HG03103 (cell line): Measurements from ENCODE around the gene PTGER3.
A peak's percentile ranks its signal among the peaks of the same experiment; 100 is the strongest.

ENCODE experiments used
- ATAC-seq: cut with Tn5 transposase; IDR thresholded peaks from one replicate; pipeline ENCODE4 v1.9.1; 2021; ENCODE audit warnings: low read depth; ENCODE audit not compliant: unreplicated experiment

The PTGER3 gene

DNA sequence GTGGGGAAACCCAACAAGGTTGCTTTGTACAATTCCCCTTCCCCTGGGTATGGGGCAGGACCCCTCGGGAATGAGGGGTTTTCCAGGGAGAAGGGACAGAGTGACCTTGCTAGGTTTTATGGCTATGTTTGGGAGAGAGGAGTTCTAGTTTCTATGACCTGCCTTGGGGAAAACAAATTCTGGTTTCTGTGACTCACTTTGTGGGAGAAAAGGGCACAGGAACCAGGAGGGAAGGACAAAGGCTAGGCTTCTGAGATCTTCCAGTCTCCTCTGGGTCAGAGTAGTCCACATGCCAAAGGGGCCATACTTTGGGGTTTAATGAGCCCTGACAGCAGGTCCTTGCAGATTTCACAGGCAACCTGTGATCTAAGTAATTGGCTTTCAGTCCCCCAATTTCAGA lies 5.5 kb upstream of the PTGER3 start:
- ATAC-seq, result no peak

DNA sequence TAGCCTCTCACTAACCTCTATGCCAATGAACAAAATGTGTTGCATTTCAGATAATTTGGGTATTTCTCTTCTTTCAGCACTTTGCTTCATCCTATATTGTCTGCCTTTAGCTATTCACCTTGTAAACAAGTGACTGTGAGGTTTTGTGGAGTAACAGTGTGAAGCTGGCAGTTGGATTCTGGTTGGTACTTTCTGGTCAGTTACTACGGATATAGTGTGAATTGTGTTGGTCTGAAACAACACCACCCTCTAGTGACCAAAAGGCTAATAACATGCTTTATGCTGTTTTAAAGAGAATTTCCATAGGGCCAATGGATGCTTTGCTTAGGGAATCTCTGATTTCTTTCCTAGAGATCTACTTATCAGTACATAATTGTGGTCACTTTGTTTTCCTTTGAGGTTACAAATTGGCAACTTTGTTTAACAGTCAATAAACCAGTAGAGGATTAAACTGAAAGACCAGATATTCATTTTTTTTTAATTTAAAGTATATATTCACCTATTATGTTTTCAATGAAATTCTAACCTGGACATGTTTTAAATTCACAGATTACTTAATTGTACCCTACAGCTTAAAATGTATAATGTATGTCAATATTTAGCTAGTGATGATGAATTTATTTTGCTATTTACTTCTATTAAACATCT lies 2.5 kb upstream of the PTGER3 start:
- peak; percentile 63 for ATAC-seq

DNA sequence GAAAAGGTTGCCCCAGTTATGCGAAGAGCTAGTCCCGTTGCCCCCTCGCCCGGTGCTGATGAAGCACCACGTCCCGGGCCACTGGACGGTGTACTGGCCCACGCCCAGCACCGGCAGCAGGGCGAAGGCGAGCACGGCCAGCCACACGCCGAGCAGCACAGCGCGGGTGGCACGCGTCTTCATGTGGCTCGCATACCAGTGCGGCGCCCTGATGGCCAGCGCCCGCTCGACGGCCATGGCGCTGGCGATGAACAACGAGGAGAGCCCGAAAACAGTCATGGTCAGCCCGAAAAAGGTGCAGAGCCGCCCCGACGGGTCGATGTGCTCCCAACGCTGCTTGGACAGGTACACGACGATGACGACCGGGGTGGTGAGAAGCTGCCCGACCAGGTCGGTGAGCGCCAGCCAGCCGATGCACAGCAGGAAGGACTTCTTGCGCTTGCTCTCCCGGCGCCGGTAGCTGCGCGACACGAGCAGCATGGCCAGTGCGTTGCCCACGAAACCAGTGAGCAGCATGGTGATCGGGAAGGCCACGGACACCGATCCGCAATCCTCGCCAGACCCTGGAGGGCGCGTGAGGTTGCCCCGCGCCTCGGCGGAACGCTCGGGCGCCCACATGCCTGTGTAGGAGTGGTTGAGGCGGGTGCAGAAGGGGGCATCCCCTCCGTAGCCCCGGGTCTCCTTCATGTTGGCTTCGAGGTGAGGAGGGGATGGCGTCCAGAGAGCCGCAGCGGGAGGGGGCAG lies 553 bp downstream of the PTGER3 start:
- no peak for ATAC-seq

DNA sequence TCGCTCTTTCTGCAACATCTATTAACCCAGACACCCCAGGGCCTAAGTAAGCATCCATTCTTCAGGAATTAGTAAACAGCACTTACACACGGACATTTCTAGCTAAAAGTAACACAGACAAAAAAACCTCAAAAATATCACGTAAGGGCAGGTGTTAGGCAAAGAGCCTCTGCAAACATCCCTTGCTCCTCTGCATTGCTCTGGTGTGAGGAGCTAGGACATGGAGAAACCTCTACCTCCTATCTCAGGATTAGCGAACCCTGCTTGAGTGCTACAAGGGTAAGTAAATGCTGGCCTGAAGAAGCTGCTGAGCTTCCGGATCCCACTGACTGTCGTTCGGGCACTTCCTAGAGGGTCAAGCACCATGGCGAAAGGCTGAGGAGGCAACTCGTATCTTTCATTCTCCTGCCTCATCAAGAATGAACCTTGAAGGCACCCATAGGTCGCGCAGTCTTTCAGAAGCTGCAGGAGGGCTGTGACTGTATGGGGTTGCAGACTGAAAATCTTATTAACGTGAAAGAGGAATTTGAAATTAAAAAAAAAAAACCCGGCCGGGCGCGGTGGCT lies 2.1 kb downstream of the PTGER3 start:
- no peak for ATAC-seq

DNA sequence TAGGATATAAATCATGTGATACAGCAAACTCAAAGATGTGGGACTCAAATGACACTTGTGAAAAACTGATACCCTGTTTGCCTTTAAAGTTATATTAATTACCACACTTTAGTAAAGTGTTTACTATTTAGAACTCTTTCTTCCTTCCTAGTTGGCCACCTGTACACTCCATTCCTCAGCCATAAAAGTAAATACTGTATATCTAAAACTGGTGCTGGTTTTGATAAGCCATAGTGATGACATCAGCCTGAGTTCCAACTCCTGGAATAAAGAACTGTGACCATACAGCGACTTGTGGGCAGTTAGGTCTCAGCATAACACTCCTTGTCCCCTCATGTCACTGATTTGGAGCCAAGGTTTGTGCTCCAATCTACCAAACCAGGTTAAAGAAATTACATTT lies 2.8 kb downstream of the PTGER3 start:
- ATAC-seq, result no peak

DNA sequence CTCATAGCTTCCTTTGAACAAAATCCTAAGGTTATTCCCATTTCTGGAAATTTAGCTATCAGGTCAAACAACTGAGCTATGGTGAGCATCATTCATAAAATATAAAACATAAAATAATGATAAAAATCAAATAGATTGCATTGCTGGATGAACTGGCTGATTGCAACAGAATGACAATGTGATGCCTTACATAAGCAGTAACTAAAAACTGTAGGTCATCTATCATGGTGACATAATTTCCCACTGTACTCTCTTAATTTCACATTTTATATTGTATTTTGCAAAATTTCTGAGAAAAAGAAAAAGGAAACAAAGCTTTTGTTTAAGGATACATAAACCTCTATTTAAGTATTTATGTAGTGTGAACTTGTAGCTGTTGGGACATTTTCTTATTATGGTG lies 4.6 kb downstream of the PTGER3 start:
- ATAC-seq, result no peak

DNA sequence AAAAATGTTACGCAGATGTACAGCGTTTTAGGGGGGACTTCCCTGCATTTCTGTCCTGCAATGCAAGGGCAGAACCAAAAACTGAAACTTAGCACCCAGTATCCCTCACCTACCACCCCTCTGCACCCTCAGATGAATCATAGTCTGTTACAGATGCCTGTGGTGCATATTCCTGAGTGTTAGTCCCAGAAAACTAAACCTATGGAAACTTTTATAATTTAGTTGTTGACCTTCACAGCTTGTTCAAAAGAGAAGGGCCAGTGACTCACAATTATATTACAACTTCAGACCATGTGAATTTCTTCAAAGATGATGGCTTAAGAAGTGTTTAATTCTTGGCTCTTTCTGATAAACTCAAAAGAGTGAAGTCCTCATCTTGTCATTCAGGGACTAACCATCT lies 5.8 kb downstream of the PTGER3 start:
- ATAC-seq, result no peak

DNA sequence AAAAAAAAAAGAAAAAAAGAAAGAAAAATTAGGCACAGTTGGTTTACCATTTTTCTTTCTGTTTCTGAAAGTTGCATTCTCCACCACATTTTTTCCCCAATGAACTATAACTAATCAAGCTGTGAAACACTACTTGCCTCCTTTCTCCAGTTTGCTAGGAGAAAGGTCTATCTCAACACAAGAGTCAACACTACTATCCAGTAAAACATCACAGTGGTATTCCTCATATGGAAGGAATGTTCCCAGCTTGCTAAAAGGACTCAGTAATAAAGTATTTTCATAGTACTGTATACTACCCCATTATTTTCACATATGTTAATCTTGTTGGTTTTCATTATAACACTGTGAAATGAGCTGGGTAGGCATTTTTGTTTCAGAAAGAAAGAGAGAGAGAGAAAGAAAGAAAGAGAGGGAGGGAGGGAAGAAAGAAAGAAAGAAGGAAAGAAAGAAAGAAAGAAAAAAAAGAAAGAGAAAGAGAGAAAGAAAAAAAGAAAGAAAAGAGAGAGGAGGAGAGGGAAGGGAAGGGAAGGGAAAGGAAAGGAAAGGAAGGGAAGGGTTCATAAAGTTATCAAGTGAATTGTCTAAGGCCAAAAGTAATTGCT lies 7.9 kb downstream of the PTGER3 start:
- ATAC-seq, result no peak

DNA sequence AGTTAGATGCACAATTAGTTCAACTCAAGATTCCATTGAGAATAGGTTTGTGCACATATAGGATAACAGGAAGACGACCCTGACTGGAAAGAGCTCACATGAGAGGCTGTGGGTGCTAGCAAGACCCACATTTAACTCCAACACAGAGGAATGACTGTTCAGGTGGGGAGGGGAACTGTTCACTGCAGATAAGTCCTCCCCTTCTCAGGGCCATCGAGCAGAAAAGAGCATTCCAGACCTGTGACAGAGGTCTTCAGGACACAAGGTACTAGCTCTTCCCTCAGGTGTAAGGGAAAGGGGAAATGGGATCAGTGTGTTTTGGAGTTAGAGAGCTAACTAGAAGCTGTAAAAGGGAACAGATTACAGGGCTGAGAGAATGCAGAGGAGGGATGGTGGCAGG lies 8.7 kb downstream of the PTGER3 start:
- ATAC-seq, result no peak

DNA sequence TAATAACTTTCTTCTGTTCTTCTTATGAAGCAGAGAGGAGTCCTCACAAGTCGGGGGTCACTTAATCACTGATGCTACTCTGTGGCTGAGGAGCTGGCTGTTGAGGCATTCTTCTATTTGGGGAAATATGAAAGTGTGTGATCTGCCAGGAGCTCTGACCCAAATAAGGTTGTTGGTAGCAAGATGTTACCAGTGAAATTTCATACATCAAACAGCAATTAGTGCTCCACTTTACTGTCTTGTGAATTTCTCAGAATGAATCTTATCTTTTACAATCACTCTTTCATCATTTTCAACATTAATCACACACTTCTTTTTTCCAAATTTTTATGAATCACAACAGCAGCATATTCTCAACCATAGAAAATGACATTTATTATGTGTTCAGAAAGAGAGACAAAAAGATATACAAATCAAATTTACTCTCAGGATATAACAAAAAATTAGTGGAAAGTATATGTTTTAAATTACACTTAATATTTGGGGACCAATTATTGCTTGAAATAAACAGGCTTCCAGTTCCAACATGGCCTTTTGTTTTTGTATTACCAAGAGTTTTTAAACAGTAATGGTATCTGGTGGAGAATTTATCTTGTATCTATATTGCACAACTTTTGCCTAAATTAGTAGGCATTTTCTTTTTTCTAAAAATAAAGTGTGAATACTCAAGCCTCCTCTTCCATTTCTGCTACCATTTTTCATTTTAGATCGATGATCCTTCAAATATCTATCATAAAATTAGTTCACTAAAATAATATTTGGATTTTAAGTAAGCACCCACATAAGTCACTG lies 9.6 kb downstream of the PTGER3 start:
- no peak for ATAC-seq

DNA sequence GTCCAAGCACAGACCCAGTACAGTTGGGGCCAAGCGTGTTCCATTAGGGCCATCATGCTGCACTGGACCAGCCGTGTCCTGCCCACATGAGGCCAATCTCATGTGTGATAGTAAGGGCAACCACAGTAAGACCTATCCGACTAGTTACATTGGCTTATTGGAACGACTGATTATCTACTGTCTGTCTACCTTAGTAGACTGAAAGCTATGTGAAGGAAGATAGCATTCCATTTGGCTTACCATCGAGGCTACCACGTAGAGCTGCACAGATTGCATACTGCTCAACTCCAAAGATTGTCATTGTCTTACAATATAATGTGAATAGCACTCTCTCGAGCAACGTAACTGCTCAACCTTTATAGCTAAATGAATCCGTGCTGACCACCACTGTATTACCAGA lies 10.6 kb downstream of the PTGER3 start:
- ATAC-seq, result no peak

DNA sequence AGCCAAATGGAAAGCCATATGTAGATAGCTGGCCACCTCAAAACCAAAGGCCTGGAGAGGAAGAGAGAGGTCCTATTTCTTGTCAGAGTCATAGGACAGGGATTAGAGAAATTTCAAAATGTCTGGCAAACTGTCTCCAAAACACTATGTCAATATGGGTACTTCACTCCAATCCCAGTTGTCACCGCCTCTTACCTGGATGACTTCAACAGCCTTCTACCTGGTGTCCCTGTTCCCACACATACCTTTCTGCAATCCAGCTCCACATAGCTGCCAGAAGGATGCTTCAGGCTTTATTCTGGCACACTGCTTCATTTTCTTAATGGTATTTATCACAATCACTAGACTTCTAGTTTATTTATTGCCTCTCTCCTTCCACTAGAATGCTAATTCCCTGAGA lies 14.5 kb downstream of the PTGER3 start:
- no peak for ATAC-seq

DNA sequence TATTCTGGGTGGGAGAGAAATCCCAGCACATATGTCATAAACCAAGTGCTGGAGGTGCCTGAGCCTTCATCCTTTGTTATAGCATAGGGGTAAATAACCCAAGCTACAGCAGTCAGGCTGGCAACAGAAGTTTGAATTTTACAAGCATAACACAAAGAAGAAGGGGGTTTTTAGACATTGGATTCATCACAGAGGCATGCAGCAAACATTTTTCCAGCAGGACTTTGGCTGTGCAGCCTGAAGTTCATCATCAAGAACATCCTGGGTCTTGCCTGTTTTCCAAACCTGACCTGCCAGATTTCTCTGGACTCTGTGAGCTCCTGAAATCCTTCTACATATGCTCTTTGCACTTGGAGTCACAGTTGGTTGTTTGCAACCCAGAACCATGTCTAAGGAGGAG lies 16.2 kb downstream of the PTGER3 start:
- ATAC-seq, result no peak

DNA sequence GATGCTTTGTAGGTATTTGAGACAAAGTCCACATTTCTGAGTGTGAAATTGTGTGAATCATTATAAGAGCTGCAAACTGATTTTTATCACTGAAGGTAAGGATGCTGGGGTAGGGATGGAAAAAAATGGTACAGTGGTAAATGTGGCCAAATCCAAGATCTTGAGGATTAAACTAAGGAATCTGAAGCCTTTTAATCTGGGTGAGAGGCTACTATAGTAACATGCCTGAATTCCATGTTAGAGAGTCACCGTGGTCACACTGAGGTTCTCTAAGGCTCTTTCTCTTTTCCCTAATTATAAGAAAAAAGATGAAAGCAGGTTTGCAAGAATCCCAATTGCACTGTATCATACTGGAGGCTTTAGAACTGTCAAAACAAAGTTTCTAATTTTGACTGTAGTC lies 17.6 kb downstream of the PTGER3 start:
- no peak for ATAC-seq

DNA sequence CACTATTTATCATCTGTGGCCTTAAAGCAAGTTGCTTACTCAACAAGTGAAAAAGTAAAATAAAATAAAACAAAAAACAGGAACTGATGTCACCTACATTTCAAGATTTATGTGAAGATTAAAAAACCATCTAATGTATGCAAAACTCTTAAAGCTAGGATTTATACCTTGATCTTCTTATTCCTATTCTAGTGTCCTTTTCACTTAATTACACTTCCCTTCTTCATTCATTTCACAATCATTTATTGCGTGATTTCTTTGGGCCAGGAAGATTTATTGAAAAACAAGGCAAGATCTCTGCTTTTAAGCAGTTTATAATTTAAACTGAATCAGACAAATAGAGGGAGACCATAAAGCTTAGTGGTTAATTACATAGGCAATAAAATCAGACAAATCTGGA lies 18.6 kb downstream of the PTGER3 start:
- no peak for ATAC-seq

DNA sequence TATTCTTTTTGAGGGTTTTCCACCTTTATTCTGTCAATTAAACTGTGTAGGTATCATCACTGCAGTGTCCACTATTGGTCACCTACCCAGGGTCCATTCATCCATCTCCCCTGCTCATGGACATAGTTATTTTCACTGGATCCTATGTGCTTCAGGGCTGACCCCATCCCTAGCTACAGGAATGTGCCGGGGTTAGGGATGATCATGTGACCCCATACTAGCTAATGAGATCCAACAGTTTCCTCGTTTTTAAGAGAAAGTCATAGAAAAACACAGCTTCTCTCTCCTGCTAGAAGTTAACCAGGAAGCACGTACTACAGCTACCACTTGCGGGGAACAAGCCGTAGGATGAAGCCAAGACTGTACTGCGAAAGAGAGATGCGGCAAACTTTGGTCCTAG lies 19.6 kb downstream of the PTGER3 start:
- no peak for ATAC-seq

DNA sequence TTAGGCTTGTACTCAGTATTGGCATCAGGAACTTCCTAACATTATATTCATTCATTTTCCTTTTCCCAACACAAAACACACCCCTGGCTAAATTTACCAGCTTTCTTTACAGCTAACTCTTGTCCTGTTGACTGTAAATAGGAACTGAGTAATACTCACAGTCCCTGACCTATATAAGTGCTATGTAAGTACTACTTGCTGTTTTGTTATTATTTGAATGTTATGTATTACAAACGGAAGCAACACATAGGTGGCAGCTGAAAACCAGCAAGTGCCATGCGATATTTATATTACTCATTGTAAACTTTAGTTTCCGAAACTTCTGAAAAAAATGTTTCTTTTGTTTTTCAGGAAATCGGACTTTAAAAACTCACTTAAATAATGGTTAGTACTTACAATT lies 21.5 kb downstream of the PTGER3 start:
- ATAC-seq, result no peak

DNA sequence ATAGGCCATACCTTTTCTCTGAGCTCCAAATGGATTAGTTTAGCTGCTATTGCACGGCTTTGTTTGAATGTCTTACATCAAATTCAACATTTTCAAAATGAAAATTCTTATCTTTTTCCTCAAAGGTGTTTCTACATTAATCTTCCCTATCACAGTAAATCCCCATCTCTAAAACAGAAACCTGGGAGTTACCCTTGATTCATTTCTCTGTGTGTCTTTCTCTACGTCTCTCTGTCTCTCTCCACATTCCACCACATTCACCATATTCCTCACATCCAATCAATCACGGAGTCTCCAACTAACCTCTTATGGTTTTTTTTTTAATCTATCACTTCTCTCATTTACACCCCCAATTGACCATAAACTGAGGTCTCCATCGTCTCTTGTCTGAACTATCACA lies 24.1 kb downstream of the PTGER3 start:
- no peak for ATAC-seq

DNA sequence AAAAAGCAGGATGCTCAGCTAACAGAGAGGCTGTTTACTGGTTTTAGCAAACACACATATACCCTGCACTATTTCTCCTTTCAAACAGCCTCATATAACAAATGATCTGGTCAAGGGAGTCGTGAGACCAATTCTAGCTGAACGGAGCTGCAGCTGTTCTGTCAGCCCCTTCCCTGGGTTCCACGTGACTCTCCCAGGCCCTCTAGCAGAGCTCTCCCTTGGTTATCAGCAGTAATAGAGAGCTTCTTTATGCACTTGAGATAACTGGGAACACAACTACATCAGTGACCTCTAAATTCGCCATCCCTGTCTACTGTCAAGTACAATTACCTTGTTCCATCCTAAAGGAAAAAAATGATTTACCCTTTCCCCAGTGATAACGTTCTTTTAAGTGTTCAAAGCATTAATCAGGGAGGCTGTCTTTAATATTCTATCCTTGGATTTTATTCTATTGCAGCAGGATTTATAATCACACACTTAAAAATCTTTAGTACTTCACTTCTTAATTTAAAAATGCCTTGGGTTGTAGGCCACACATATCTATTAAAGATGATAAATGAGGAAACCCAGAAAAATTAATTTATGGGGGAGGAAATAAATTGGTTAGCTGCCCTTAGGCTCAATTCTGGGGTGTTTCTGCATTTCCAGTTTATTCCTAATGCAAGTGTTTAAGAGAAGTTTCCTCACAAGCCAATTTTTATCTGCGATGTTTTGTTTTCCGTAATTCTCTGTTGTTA lies 28.2 kb downstream of the PTGER3 start:
- ATAC-seq, result no peak

DNA sequence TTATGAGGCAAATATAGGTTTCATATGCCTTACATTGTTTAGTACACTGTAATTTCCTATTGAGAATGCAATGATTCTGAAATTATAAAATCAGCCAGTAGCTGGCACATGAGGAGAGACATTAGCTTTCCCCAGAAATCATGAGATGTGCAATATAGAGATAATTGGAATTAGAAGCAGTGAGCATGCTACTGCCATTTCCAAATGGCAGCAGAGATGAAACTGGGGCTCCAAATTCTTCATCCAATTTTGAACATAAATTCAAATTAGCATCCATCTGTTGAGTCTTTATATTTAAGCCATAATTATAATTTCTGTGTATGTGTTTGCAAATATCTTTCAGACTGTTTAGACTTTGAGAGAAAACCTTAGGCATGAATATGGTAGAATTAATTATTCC lies 28.8 kb downstream of the PTGER3 start:
- ATAC-seq, result no peak
